Kidney epithelial cell (primary cell): Measurements from ENCODE around the gene LDLRAP1. TPM values are rescaled to one million over a fixed set of nuclear protein-coding genes. Genes with fewer than 3 reads are reported as not detected.

Experiments
- DNase-seq: peaks from one replicate; pipeline ENCODE4 v3.0.0-alpha.2; 2010; ENCODE audit warnings: low read depth
- H3K27me3 ChIP-seq: 2 replicates; pipeline ENCODE4 v1.6.0; 2011; ENCODE audit warnings: low read length; ENCODE audit not compliant: control insufficient read depth, insufficient read depth
- H3K36me3 ChIP-seq: 2 replicates; pipeline ENCODE4 v1.5.1; 2011; ENCODE audit warnings: low read length; ENCODE audit not compliant: control insufficient read depth, insufficient read depth
- H3K4me3 ChIP-seq: 2 replicates; pipeline ENCODE4 v1.5.1; 2011; ENCODE audit warnings: low read depth, mild to moderate bottlenecking, control low read depth, low read length
- CTCF ChIP-seq: IDR thresholded peaks from 2 replicates; pipeline ENCODE4 v1.5.1; 2011; ENCODE audit warnings: mild to moderate bottlenecking, moderate library complexity, low read length, control low read depth, inconsistent platforms; ENCODE audit not compliant: insufficient read depth, poor library complexity, severe bottlenecking
- total RNA-seq: library from RNA; depleted of rRNA; stranded (reverse); fragments of >200 nt; gene quantifications from 2 replicates; pipeline ENCODE4 v1.2.3, GENCODE V29; 2015

LDLRAP1 gene
- total RNA-seq, 1 donor from 2014 or later, result 7.5 TPM

- H3K27me3 ChIP-seq, result peaks cover 57% of the 10 kb centered on the region
- DNase-seq, result no peak
- peak within 1 kb of the TSS; percentile 49 for H3K4me3 ChIP-seq
- no peaks in the 10 kb centered on the region for H3K36me3 ChIP-seq
- peak; percentile 47 for TF ChIP-seq CTCF
Measured at GRCh38 chr1:25616095-25616986, 72.9 kb downstream of the LDLRAP1 start, which contains the start of gene MAN1C1. Gene MAN1C1, plus strand, starts transcription at chr1:25616791. Its CDS starts 1,007 bp downstream, at chr1:25617798.

- Histone ChIP-seq H3K4me3 (peak overlapping the region; percentile 46), H3K27me3 (peaks cover 57% of the 10 kb centered on the region), H3K36me3 (no peaks in the 10 kb centered on the region)
- DNase-seq, result no peak
- TF ChIP-seq CTCF, result no peak
Measured at GRCh38 chr1:25616987-25617624, 73.7 kb downstream of the LDLRAP1 start.

- Histone ChIP-seq H3K27me3 (peaks cover 58% of the 10 kb centered on the region), H3K4me3 (peak overlapping the region; percentile 6), H3K36me3 (no peaks in the 10 kb centered on the region)
- TF ChIP-seq CTCF, result no peak
- no peak for DNase-seq
Measured at GRCh38 chr1:25617625-25618432, 74.4 kb downstream of the LDLRAP1 start.

DNA sequence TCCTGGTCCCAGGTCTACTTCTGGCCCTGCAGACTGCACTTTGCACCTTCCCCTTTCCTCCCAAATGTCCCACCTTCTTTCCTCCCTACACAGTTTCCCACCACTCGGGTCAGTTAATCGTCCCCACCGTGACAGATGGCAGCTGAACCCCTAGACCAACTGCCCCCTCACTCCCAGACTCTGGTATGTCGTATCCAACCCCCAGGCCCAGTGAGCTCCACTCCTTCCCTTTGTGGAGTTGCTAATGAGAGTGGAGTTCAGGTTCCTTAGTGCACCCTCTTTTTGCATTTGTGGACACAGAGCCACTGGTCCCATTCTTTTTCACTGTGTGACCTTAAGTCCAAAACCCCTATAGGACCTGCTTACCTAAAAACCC is 75.0 kb downstream of the LDLRAP1 start:
- no peak overlapping the region for H3K4me3 ChIP-seq
- no peak for TF ChIP-seq CTCF

More for the DNA sequence above, 75.0 kb downstream of the LDLRAP1 start:
- no peak for DNase-seq
- Histone ChIP-seq H3K27me3 (peaks cover 58% of the 10 kb centered on the region), H3K36me3 (no peaks in the 10 kb centered on the region)

Other genes starting within 250 kb of the LDLRAP1 start
- 88.5 and 99.2 TPM in 2 replicates for gene TMEM50A, start 205.3 kb upstream of the LDLRAP1 start, total RNA-seq
- 0.08 and 0.27 TPM in 2 replicates for gene RHCE, start 122.8 kb upstream of the LDLRAP1 start, total RNA-seq
- 22.7 and 24.9 TPM in 2 replicates for gene MACO1, start 112.7 kb upstream of the LDLRAP1 start, total RNA-seq
- gene MAN1C1, start 73.2 kb downstream of the LDLRAP1 start, total RNA-seq, result 1.4 and 4.3 TPM in 2 replicates